DND-41 (cell line): ENCODE measurements around the gene MAP1LC3B2.

ENCODE experiments used
- EZH2 ChIP-seq: IDR thresholded peaks from 3 replicates; pipeline ENCODE4 v1.6.1; 2012; ENCODE audit warnings: borderline replicate concordance, low read depth, mild to moderate bottlenecking, moderate library complexity, low read length, inconsistent platforms; ENCODE audit not compliant: severe bottlenecking
- TF ChIP-seq, protein P1 (sequence below): IDR thresholded peaks from 2 replicates; pipeline ENCODE4 v1.5.1; 2012; ENCODE audit warnings: borderline replicate concordance, low read length, moderate library complexity, mild to moderate bottlenecking; ENCODE audit not compliant: poor library complexity, severe bottlenecking; ENCODE audit errors: extremely low read depth

DNA sequence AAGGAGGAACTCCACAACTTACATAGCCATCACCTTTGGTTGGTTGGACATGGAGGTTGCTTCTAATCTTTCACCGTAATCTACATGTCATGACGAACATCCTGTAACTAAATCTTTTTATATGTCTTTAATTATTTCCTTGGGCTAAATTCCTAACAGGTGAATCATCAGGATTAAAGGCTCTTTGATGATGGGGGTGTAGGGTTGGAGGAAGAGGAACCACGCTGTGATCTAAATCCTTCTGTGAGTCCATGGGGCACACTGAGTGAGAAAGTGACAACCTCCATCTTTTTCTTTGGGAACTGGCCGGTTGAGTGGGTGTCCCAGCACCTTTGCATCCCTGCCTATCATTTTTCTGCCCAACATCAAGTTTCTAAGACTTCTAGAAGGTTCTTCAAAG lies 31.1 kb upstream of the MAP1LC3B2 start:
- TF ChIP-seq, protein P1, sequence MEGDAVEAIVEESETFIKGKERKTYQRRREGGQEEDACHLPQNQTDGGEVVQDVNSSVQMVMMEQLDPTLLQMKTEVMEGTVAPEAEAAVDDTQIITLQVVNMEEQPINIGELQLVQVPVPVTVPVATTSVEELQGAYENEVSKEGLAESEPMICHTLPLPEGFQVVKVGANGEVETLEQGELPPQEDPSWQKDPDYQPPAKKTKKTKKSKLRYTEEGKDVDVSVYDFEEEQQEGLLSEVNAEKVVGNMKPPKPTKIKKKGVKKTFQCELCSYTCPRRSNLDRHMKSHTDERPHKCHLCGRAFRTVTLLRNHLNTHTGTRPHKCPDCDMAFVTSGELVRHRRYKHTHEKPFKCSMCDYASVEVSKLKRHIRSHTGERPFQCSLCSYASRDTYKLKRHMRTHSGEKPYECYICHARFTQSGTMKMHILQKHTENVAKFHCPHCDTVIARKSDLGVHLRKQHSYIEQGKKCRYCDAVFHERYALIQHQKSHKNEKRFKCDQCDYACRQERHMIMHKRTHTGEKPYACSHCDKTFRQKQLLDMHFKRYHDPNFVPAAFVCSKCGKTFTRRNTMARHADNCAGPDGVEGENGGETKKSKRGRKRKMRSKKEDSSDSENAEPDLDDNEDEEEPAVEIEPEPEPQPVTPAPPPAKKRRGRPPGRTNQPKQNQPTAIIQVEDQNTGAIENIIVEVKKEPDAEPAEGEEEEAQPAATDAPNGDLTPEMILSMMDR: no peak
- TF ChIP-seq EZH2: no peak
